ENCODE data around the gene ZNF629. TPM values are rescaled to one million over a fixed set of nuclear protein-coding genes. Genes with fewer than 3 reads are reported as not detected.

Gene ZNF629
- total and polyA plus RNA-seq, 2 donors (not counting 1 experiment from before 2014, with no cell fraction given) = 1.2 to 6.9 TPM

GRCh38 chr16:30805056-30805369 lies 18.0 kb upstream of the ZNF629 start:
- Mint-ChIP-seq H3K27me3 (peaks cover 6% of the 10 kb centered on the region), H3K9me3 (ENCODE audit: insufficient read depth) (no peaks in the 10 kb centered on the region), H3K27ac (no peak overlapping the region), H3K4me3 (peak overlapping the region; percentile 92), H3K4me1 (peaks cover 16% of the 10 kb centered on the region)
- Histone ChIP-seq H3K27ac (ENCODE audit: low read length in 2 of 2) (peak overlapping the region in 1 of 2 donors; percentile 65), H3K36me3 (replicated peaks in 1 of 2; ENCODE audit: control extremely low read depth in 1 of 2, control insufficient read depth in 1 of 2, extremely low read depth in 1 of 2, insufficient read depth in 2 of 2, low read length in 1 of 2) (no peaks in the 10 kb centered on the region), H3K4me3 (ENCODE audit: control extremely low read depth in 1 of 5, extremely low read depth in 1 of 5, insufficient read depth in 1 of 5, low read depth in 2 of 5, low read length in 4 of 5) (peak overlapping the region; percentile 61 to 91 (median 87)), H3K27me3 (replicated peaks in 1 of 4; ENCODE audit: control extremely low read depth in 1 of 4, control insufficient read depth in 3 of 4, insufficient read depth in 4 of 4, low read length in 3 of 4) (peaks cover 0 to 9% (median 0%) of the 10 kb centered on the region in 4 experiments), H3K9ac (ENCODE audit: low read length) (peak overlapping the region; percentile 83), H3K9me3 (ENCODE audit: control extremely low read depth in 1 of 3, control insufficient read depth in 2 of 3, insufficient read depth in 1 of 3, low read length in 2 of 3) (peaks cover 0 to 3% (median 0%) of the 10 kb centered on the region in 3 donors), H3K4me2 (replicated peaks; ENCODE audit: low read depth, low read length, poor library complexity, severe bottlenecking) (peak overlapping the region; percentile 94), H2AFZ (ENCODE audit: insufficient read depth, low read depth, low read length, poor library complexity, severe bottlenecking) (peak overlapping the region; percentile 84), H3K4me1 (ENCODE audit: control insufficient read depth in 2 of 2, insufficient read depth in 2 of 2, low read length in 2 of 2) (peaks cover 10 to 19% of the 10 kb centered on the region in 2 donors), H3K79me2 (ENCODE audit: control insufficient read depth, insufficient read depth, low read length) (no peaks in the 10 kb centered on the region), H4K20me1 (ENCODE audit: control insufficient read depth, insufficient read depth, low read length, poor library complexity, severe bottlenecking) (no peaks in the 10 kb centered on the region)
- TF ChIP-seq CTCF (IDR thresholded peaks at IDR 0.05) (no peak), EZH2 (IDR thresholded peaks at IDR 0.05; ENCODE audit: borderline replicate concordance, insufficient read depth, low read depth, low read length, poor library complexity, severe bottlenecking) (no peak)
- POLR2A ChIA-PET = interaction anchor here (1.0 to 1.9 kb wide), 3 partner anchors 18 to 70 kb away, joined by 3 to 15 read pairs (median 10); partner anchors contain the start of gene ZNF629
- WGBS (ENCODE audit: insufficient coverage) = 69% methylated on average over 8 of the region's 8 CpGs
- no peak for DNase-seq
- CTCF ChIA-PET = interaction anchor here (0.5 to 2.1 kb wide), 7 partner anchors 9 to 208 kb away, joined by 3 to 13 read pairs (median 6); partner anchors contain the start of gene ZNF629
- intact Hi-C loops (cut with micrococcal nuclease) = loop anchor here (1.0 kb wide), 3 partner anchors 9 to 70 kb away; partner anchors contain the start of gene ZNF629
- ATAC-seq (ENCODE audit: low read depth) = no peak

GRCh38 chr16:30802936-30803335 lies 15.9 kb upstream of the ZNF629 start:
- H3K27ac Mint-ChIP-seq = no peak overlapping the region
- H3K4me3 Mint-ChIP-seq = no peak overlapping the region
- Histone ChIP-seq H3K4me3 (ENCODE audit: control extremely low read depth in 1 of 5, extremely low read depth in 1 of 5, insufficient read depth in 1 of 5, low read depth in 2 of 5, low read length in 4 of 5) (no peak overlapping the region), H2AFZ (ENCODE audit: insufficient read depth, low read depth, low read length, poor library complexity, severe bottlenecking) (no peak overlapping the region), H3K9ac (ENCODE audit: low read length) (no peak overlapping the region), H4K20me1 (ENCODE audit: control insufficient read depth, insufficient read depth, low read length, poor library complexity, severe bottlenecking) (no peaks in the 10 kb centered on the region), H3K9me3 (ENCODE audit: control extremely low read depth in 1 of 3, control insufficient read depth in 2 of 3, insufficient read depth in 1 of 3, low read length in 2 of 3) (peaks cover 0 to 3% (median 0%) of the 10 kb centered on the region in 3 donors), H3K4me1 (ENCODE audit: control insufficient read depth in 2 of 2, insufficient read depth in 2 of 2, low read length in 2 of 2) (peaks cover 10 to 19% of the 10 kb centered on the region in 2 donors), H3K79me2 (ENCODE audit: control insufficient read depth, insufficient read depth, low read length) (no peaks in the 10 kb centered on the region), H3K27ac (ENCODE audit: low read length in 2 of 2) (no peak overlapping the region), H3K4me2 (replicated peaks; ENCODE audit: low read depth, low read length, poor library complexity, severe bottlenecking) (no peak overlapping the region), H3K27me3 (replicated peaks in 1 of 4; ENCODE audit: control extremely low read depth in 1 of 4, control insufficient read depth in 3 of 4, insufficient read depth in 4 of 4, low read length in 3 of 4) (peaks cover 0 to 9% (median 0%) of the 10 kb centered on the region in 4 experiments), H3K36me3 (replicated peaks in 1 of 2; ENCODE audit: control extremely low read depth in 1 of 2, control insufficient read depth in 1 of 2, extremely low read depth in 1 of 2, insufficient read depth in 2 of 2, low read length in 1 of 2) (no peaks in the 10 kb centered on the region)
- intact Hi-C loops (cut with micrococcal nuclease) = no loop called here
- POLR2A ChIA-PET = interaction anchor here (0.5 kb wide), 1 partner anchor 26 kb away, joined by 4 read pairs; no protein-coding TSS in a partner anchor
- H3K9me3 Mint-ChIP-seq (ENCODE audit: insufficient read depth) = no peaks in the 10 kb centered on the region
- peaks cover 12% of the 10 kb centered on the region for H3K4me1 Mint-ChIP-seq
- H3K27me3 Mint-ChIP-seq = peaks cover 6% of the 10 kb centered on the region
- DNase-seq (no peak), ATAC-seq (ENCODE audit: low read depth) (no peak)
- TF ChIP-seq EZH2 (IDR thresholded peaks at IDR 0.05; ENCODE audit: borderline replicate concordance, insufficient read depth, low read depth, low read length, poor library complexity, severe bottlenecking) (no peak), CTCF (IDR thresholded peaks at IDR 0.05) (no peak)
- no CpG with 5 or more reads among the region's 3 CpGs for WGBS (ENCODE audit: insufficient coverage)
- CTCF ChIA-PET = no interaction called here

Data from B cell (primary cell).